AML-193 (cell line): ENCODE data around the gene NUDT7.

Experiments
- DNase-seq, 2 experiments: peaks; one replicate each; lab custom pipeline; 2025; lab: John Stamatoyannopoulos, UW

NUDT7 gene

GRCh38 chr16:77722309-77723107 lies at the start of gene NUDT7:
Gene NUDT7, plus strand, starts transcription at chr16:77722514. Its CDS starts 69 bp downstream, at chr16:77722583.
- DNase-seq: peak; percentile 76 to 78

- DNase-seq: no peak
Observed at GRCh38 chr16:77674888-77675287, 47.4 kb upstream of the NUDT7 start.

DNA sequence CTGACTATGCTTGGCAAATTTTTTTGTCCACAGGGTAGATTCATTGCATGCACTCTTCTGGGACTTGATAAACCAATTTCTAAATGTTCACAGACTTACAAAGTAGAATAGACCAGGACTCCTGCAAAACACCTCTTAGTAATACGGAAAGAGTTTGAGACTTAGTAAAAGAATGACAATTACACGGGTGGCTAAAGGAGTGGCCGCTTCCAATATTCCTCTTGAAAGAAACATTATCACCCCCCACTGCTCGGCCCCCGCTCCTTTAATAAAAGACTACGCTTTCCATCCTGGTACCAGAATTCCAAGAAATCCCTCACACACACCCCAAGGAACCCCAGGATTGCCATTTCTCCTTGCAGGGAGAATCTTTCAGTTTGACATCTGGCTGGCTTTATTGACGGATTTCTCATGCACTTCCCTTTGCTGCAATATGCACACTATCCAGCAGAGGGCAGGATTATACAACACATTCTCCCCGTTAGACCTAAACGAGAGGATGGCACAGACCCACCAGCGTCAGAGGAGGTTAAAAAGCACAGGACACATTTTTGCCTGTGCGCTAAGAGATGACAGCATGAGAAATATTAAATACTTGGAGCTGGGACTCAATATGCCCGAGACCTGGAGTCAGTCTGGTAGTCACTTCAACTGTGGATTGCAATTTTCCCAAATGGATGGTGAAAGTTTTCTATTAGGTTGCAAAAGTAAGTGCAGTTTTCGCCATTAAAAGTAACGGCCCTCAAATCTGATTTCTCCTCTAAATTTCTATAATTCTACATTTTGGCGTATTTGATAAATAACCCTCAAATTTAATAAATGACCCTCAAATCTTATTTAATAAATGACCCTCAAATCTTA lies 46.6 kb upstream of the NUDT7 start:
- peak; percentile 34 to 52 for DNase-seq

- DNase-seq: no peak
Observed at GRCh38 chr16:77677129-77677528, 45.2 kb upstream of the NUDT7 start.

DNA sequence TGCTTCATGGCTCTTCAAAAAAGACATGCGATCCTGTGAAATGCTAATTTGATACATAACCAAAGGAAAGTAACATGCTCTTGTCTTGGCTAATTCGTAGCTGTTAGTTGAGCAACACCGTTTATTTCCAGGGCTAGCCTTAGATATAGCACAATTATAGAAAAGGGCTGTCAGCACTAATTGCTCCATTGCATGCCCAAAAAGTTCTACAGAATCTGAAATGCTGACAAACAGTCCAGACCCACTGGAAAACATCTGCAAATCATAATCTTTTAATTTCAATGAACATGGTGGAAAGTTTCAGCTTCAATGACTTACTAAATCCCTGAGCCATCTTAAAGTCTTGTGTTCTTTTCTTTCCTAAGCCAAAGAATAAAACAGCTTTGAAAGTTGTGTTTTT lies 42.9 kb upstream of the NUDT7 start:
- DNase-seq: peak; percentile 29 to 46

DNA sequence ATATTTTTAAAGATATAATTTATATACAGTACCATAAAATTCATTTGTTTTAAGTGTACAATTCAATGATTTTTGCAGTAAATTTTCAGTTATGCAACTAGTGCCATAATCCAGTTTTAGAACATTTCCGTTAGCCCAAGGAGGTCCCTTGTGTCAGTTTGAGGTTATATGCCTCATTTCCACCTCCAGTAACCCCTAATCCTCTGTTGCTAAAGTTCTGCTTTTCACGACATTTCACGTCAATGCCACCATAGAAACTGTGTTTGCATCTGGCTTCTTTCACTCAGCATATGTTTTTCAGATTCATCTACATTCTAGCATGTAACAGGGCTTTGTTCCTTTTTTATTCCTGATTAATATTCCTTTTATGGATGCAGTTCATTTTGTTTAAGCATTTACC lies 42.4 kb upstream of the NUDT7 start:
- DNase-seq: peak; percentile 77 to 89

DNA sequence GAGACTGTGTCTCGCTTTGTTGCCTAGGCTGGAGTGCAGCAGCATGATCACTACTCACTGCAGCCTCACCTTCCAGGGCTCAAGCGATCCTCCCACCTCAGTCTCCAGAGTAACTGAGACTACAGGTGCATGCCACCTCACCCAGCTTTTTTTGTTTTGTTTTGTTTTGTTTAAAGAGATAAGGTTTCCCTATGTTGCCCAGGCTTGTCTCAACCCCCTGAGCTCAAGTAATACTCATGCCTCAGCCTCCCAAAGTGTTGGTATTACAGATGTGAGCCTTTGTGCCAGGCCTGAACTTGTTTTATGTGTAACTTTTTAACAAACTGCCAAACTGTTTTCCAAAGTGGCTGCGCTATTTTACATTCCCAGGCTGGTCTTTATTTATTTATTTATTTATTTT lies 41.8 kb upstream of the NUDT7 start:
- no peak for DNase-seq

- no peak for DNase-seq
Observed at GRCh38 chr16:77682586-77682985, 39.7 kb upstream of the NUDT7 start.

DNA sequence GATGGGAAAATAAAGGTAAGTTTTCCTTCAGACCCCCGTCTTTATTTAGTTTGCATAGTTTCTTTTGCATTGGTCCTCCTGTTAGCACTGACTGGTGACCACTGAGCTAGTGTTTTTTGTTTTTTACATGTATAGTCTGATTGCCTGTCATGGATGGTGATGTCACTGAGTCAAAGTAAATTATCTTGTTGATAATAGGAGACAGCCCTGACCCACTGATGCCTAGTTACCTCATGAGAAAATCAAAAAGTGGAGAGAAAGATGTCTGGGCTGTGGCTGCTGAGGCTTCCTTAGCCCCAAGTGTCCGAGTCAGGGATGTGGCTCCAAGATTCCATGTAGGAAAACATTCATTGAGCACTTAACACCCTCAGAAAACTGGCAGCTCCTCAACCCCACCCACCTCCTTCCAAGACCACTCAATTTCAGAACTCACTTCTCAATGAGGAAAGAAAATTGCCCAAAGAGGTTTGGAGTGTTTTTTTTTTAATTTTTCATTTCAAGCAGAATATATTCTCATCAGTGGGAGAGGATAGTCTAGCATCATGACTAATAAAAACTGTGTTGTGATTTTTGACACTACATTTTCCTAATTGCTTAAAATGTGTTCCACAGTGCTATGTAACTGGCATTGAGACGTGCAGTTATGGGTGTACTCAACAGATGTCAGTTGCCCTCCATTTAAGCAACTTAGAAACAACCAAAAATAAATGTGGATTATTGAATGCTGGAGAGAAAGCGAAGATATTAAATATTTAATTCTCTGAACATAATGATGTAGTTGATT lies 38.7 kb upstream of the NUDT7 start:
- no peak for DNase-seq

- DNase-seq: no peak
Observed at GRCh38 chr16:77684181-77684526, 38.2 kb upstream of the NUDT7 start.

GRCh38 chr16:77686385-77686784 lies 35.9 kb upstream of the NUDT7 start:
- no peak for DNase-seq

DNA sequence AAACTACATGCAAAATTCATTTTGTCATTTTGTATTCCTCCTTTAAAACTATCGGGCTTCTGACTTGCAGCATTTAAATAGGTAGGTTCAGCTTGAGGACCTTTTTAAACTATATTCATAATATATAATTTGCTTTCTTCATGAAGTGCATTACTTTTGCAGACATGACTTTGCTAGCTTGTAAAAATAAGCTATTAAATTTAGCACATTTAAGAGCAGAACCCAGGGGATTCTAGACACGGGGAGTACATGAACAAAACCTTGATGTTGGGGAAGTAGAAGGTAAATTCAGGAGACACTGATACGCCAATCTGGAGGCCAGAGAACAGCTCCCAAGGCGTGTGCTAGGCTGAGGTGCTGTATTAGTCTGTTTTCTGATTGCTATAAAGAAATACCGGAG lies 32.3 kb upstream of the NUDT7 start:
- DNase-seq: no peak

DNA sequence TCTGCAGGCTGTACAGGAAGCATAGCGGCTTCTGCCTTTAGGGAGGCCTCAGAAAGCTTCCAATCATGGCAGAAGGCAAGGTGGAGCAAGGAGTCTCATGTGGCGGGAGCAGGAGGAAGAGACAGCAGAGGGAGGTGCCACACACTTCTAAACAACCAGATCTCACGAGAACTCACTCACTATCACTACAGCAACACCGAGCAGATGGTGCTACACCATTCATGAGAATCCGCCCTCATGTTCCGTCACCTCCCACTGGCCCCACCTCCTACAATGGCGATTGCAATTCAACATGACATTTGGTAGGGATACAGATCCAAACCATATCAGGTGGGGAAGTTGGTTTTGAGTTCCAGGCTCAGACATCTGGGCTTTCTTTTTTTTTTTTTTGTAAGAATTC lies 31.9 kb upstream of the NUDT7 start:
- DNase-seq: no peak

DNA sequence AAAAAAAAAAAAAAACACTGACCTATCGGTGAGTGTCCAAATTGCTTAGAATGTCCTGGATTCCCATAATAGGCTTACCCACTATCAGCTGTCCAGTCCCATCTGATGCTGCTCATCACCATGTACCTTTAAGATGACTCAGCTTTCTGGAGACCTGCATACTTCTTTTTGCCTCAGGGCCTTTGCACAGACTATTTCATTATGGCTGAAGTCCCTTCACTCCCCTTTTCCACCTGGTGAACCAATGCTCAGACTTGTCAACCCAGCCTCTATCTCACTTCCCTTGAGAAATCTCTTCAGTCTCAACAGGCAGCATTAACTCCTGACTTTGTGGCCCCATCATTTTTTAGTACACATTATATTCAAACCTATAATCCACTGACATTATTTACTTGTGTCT lies 29.7 kb upstream of the NUDT7 start:
- no peak for DNase-seq

- DNase-seq: no peak
Observed at GRCh38 chr16:77696149-77696548, 26.2 kb upstream of the NUDT7 start.

GRCh38 chr16:77700846-77701245 lies 21.5 kb upstream of the NUDT7 start:
- DNase-seq: no peak

DNA sequence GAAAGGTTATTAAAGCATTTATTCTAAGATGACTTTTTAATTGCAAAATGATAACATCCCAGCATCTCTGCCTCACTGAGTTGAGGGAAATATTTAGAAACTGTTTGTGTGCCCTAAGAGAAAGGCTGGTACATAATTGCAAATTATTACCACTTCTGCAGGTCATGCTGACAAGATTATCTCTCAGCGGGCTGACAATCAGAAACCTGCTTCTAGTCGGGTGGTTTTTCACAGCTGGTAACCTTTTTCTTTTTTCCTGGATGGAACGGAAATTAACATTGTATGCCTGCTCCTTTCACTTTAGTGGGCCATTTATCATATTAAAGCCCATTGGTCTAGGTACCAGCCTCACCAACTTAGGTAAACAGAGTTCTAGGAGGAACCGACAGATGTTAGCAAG lies 17.0 kb upstream of the NUDT7 start:
- no peak for DNase-seq

- no peak for DNase-seq
Observed at GRCh38 chr16:77711179-77711578, 11.1 kb upstream of the NUDT7 start.

DNA sequence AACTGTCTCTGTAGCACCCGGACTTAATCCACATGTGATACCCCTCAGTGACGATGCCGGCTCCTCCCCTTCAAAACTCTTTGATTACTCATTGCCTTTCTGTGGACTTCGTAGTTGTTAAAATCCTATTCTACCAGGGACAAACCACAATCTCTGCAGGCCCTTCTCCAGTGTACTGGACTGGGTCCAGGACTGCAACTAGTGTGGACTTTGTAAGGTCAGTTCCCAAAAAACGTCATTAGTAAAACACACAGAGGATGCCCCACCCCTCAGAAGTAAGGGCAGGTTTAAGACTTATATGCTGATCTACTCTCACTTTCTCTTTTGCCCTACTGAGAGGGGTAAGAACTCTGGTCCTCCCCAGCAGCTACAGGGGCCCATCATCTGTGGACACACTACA lies 10.5 kb upstream of the NUDT7 start:
- no peak for DNase-seq

GRCh38 chr16:77715145-77715544 lies 7.2 kb upstream of the NUDT7 start:
- DNase-seq: no peak

- no peak for DNase-seq
Observed at GRCh38 chr16:77721752-77722308, 484 bp upstream of the NUDT7 start.

GRCh38 chr16:77723108-77723514 lies 797 bp downstream of the NUDT7 start:
- DNase-seq: peak; percentile 39 to 50
